GM18861 (cell line): ENCODE measurements around the gene GOLGA6L22.
"Not testable (repeated sequence)": the region's sequence is repeated elsewhere in the genome, so short reads cannot be mapped to it uniquely, and the experiment has no call there.

Source experiments
- ATAC-seq: cut with Tn5 transposase; IDR thresholded peaks from one replicate; pipeline ENCODE4 v1.9.1; 2021; ENCODE audit not compliant: unreplicated experiment

Gene GOLGA6L22

GRCh38 chr15:22458603-22459002 is at the start of gene GOLGA6L22:
Gene GOLGA6L22 (plus strand): TSS chr15:22458903. CDS start chr15:22458994, 91 bp downstream.
- not testable (repeated sequence) for ATAC-seq

GRCh38 chr15:22417288-22417687 is 41.4 kb upstream of the GOLGA6L22 start:
- not testable (repeated sequence) for ATAC-seq

GRCh38 chr15:22417795-22418194 is 40.9 kb upstream of the GOLGA6L22 start:
- ATAC-seq: not testable (repeated sequence)

- ATAC-seq: not testable (repeated sequence)
These were observed 40.5 kb upstream of the GOLGA6L22 start for GRCh38 chr15:22418212-22418611.

GRCh38 chr15:22418666-22419065 is 40.0 kb upstream of the GOLGA6L22 start:
- not testable (repeated sequence) for ATAC-seq

- not testable (repeated sequence) for ATAC-seq
These were observed 38.4 kb upstream of the GOLGA6L22 start for GRCh38 chr15:22420340-22420739.

- ATAC-seq: not testable (repeated sequence)
These were observed 29.3 kb upstream of the GOLGA6L22 start for GRCh38 chr15:22429426-22429825.

- not testable (repeated sequence) for ATAC-seq
These were observed 27.0 kb upstream of the GOLGA6L22 start for GRCh38 chr15:22431687-22432086.

GRCh38 chr15:22494490-22495113 is 35.9 kb downstream of the GOLGA6L22 start:
- ATAC-seq: not testable (repeated sequence)

GRCh38 chr15:22497200-22497599 is 38.5 kb downstream of the GOLGA6L22 start:
- ATAC-seq: not testable (repeated sequence)

GRCh38 chr15:22498220-22498925 is 39.7 kb downstream of the GOLGA6L22 start:
- not testable (repeated sequence) for ATAC-seq

GRCh38 chr15:22502272-22502671 is 43.6 kb downstream of the GOLGA6L22 start:
- ATAC-seq: not testable (repeated sequence)

- ATAC-seq: not testable (repeated sequence)
These were observed 48.3 kb downstream of the GOLGA6L22 start for GRCh38 chr15:22506959-22507358.

- ATAC-seq: not testable (repeated sequence)
These were observed 57.4 kb downstream of the GOLGA6L22 start for GRCh38 chr15:22516140-22516539.
